GM18502 (cell line): ENCODE data around the gene NOTCH4.

Source experiments
- ATAC-seq: cut with Tn5 transposase; IDR thresholded peaks from one replicate; pipeline ENCODE4 v1.9.1; 2021; ENCODE audit warnings: mild to moderate bottlenecking; ENCODE audit not compliant: unreplicated experiment, poor library complexity

Gene NOTCH4

DNA sequence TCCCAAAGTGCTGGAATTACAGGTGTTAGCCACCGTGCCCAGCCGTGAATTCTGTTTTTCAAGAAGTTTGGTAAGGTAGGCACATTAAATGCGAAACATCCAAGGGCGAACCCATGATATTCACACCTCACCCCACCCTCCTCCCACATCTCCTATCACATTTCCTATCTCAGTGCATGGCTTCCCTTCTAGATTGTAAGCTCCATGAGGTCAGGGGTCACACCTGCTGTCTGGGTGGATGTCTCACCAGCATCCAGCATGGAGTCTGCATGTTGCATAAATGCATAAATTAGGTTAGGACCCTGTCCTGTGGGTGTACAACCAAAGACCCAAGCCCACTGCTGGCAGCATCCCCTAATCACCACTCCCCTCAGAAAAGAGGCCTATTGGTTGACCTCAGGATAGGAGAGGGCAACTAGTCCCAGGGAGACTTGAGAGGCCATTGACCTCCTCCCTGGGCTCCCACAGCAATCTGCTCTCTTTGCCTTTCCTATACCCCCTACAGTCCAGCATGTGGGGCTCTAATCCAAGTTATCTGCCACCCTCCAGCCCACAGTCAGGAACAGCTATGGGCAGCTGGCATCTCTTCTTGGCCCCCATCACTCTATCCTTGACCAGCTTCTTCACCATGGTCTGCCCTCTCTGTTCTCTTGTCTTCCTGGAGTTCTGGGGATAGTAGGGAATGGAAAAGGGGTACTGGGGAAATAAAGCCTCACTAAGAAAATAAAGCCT, 76.3 kb downstream of the NOTCH4 start:
- ATAC-seq: no peak

DNA sequence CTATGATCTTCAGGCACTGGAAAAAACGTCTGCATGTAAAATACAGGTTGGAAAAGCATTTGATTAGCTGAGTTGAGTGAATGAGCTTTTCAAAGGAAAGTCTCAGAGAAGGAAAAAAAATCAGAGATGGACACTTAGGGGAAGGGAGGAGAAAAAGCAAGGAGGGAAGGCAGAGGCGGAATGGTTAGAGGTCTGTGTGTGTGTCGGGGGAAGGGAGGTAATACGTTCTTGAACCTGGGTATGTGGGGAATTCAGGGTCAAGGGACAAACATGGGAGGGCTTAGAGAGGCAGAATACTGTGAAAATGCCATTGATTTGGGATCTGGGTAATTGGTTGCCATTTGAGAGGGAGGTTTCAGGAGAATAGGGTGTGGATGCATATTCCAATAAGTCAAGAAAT, 77.2 kb downstream of the NOTCH4 start:
- ATAC-seq: no peak

DNA sequence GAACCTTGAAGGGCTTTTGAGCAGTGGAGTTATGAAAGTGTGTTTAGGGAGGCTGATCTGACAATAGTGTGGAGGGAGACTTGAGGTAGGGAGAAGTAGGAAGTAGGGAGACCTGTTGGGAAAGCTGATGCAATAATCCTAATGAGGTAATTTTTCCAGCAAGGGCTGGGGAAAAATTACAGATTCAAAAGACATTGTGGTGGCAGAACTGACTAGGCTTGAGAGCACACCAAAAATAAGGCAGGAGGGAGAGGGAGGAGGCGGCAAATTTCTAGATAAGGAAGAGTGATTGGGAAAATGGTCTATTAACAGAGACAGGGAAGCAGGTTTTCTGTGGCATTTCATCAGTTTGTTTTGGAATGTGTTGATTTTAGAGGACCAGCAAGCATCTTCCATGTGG, 77.6 kb downstream of the NOTCH4 start:
- ATAC-seq: no peak
